HG02759 (cell line): ENCODE data around the gene FAM32A.

Experiments
- ATAC-seq: cut with Tn5 transposase; IDR thresholded peaks from one replicate; pipeline ENCODE4 v1.9.1; 2021; ENCODE audit warnings: mild to moderate bottlenecking, moderate library complexity; ENCODE audit not compliant: unreplicated experiment

Gene FAM32A

GRCh38 chr19:16200038-16201010 lies 15.1 kb downstream of the FAM32A start:
- no peak for ATAC-seq

- no peak for ATAC-seq
These were observed 15.8 kb downstream of the FAM32A start for GRCh38 chr19:16201011-16201391.

- no peak for ATAC-seq
These were observed 17.4 kb downstream of the FAM32A start for GRCh38 chr19:16202320-16203255.

- ATAC-seq = no peak
These were observed 18.2 kb downstream of the FAM32A start for GRCh38 chr19:16203256-16204004.

- ATAC-seq = no peak
These were observed 18.7 kb downstream of the FAM32A start for GRCh38 chr19:16204005-16204294.

- no peak for ATAC-seq
These were observed 20.2 kb downstream of the FAM32A start for GRCh38 chr19:16205205-16206045.

- no peak for ATAC-seq
These were observed 20.9 kb downstream of the FAM32A start for GRCh38 chr19:16206046-16206605.

- no peak for ATAC-seq
These were observed 21.4 kb downstream of the FAM32A start for GRCh38 chr19:16206637-16207036.

- no peak for ATAC-seq
These were observed 21.9 kb downstream of the FAM32A start for GRCh38 chr19:16207063-16207462.

- ATAC-seq = no peak
These were observed 22.3 kb downstream of the FAM32A start for GRCh38 chr19:16207490-16208025.

- no peak for ATAC-seq
These were observed 23.0 kb downstream of the FAM32A start for GRCh38 chr19:16208064-16208759.

GRCh38 chr19:16208847-16209665 lies 23.8 kb downstream of the FAM32A start:
- ATAC-seq = no peak

- no peak for ATAC-seq
These were observed 25.0 kb downstream of the FAM32A start for GRCh38 chr19:16210168-16210567.

- ATAC-seq = no peak
These were observed 27.9 kb downstream of the FAM32A start for GRCh38 chr19:16213076-16213475.

GRCh38 chr19:16216744-16217670 lies 31.8 kb downstream of the FAM32A start:
- no peak for ATAC-seq

GRCh38 chr19:16217716-16218451 lies 32.7 kb downstream of the FAM32A start:
- ATAC-seq = no peak
